ENCODE measurements around the gene CCNT2. TPM values are rescaled to one million over a fixed set of nuclear protein-coding genes. Genes with fewer than 3 reads are reported as not detected.
A peak's percentile ranks its signal among the peaks of the same experiment; 100 is the strongest.

Gene CCNT2
- total RNA-seq, 3 donors from 2014 or later = 37.9 to 51.7 (median 46.7) TPM

DNA sequence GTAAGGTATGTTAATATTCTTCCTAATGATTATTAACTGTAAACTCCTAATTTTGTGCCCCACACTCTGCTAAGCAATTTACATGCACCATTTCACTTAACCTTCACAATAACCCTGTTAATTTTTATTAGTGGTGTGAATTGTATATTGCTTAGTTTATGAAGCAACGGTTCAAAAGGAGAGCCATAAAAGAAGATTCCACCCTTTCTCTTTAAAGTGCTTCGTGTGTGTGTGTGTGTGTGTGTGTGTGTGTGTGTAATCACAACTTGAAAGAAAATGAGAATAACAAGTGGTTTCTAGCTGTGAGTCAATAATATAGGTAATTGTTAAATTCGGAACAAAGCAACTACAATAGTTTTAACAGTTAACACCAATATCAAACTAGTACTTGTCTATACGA lies 60.6 kb downstream of the CCNT2 start:
- intact Hi-C loops (cut with DNase I, micrococcal nuclease) = no loop called here

DNA sequence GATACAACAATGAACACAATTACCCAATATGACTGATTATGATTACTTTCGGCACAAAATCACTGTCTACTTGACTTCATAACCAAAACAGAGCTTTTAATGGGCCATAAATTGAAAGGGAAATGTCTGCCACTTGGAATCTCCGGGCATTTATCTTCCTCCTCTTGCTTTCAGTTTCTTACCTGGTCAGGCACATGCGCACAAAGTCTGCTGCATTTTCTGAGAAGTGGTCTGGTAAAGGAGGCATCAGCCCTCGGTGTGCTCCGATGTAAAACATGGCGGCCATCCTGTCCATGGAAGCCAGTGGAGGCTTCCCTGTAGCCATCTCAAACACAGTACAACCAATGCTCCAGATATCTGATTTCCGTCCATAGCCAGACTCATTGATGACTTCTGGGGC lies 62.0 kb downstream of the CCNT2 start:
- intact Hi-C loops (cut with DNase I, micrococcal nuclease) = no loop called here
- H3K9me3 ChIP-seq = no peaks in the 10 kb centered on the region
- no peaks in the 10 kb centered on the region for H3K4me1 ChIP-seq (ENCODE audit: low read depth)
- ATAC-seq (no peak), DNase-seq (no peak)
- H3K4me3 ChIP-seq = no peak overlapping the region
- no peaks in the 10 kb centered on the region for H3K36me3 ChIP-seq (ENCODE audit: low read depth)
- TF ChIP-seq, protein P1, sequence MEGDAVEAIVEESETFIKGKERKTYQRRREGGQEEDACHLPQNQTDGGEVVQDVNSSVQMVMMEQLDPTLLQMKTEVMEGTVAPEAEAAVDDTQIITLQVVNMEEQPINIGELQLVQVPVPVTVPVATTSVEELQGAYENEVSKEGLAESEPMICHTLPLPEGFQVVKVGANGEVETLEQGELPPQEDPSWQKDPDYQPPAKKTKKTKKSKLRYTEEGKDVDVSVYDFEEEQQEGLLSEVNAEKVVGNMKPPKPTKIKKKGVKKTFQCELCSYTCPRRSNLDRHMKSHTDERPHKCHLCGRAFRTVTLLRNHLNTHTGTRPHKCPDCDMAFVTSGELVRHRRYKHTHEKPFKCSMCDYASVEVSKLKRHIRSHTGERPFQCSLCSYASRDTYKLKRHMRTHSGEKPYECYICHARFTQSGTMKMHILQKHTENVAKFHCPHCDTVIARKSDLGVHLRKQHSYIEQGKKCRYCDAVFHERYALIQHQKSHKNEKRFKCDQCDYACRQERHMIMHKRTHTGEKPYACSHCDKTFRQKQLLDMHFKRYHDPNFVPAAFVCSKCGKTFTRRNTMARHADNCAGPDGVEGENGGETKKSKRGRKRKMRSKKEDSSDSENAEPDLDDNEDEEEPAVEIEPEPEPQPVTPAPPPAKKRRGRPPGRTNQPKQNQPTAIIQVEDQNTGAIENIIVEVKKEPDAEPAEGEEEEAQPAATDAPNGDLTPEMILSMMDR (IDR thresholded peaks at IDR 0.05) = no peak

More for the DNA sequence above, 60.6 kb downstream of the CCNT2 start:
- H3K4me1 ChIP-seq (ENCODE audit: low read depth) = no peaks in the 10 kb centered on the region
- peak; percentile 67 for ATAC-seq
- no peak overlapping the region for H3K4me3 ChIP-seq
- no peaks in the 10 kb centered on the region for H3K36me3 ChIP-seq (ENCODE audit: low read depth)
- peaks cover 3% of the 10 kb centered on the region for H3K9me3 ChIP-seq
- TF ChIP-seq, protein P1 (IDR thresholded peaks at IDR 0.05) = no peak
- DNase-seq = peak in 1 of 3 donors; percentile 50

DNA sequence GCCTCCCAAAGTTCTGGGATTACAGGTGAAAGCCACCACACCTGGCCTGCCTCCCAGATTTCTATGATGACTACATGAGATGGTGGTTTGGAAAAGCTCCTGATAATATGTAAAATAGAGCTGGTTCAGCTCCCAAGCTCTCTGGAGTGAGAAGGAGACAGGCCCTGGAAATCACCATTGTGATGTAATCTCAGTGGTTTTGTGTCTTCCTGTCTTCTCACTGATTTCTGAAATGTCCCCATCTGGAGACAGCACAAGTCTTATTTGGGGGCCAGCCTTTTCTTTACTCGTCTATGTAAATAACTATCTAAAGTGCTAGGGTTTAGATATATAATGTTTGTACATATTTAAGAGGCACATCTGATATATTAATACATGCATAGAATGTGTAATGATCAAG lies 64.0 kb downstream of the CCNT2 start:
- Histone ChIP-seq H3K4me3 (no peak overlapping the region), H3K36me3 (ENCODE audit: low read depth) (no peaks in the 10 kb centered on the region), H3K9me3 (no peaks in the 10 kb centered on the region), H3K4me1 (ENCODE audit: low read depth) (no peaks in the 10 kb centered on the region)
- intact Hi-C loops (cut with DNase I, micrococcal nuclease) = no loop called here
- no peak for ATAC-seq
- DNase-seq = no peak
- TF ChIP-seq, protein P1 (IDR thresholded peaks at IDR 0.05) = no peak

DNA sequence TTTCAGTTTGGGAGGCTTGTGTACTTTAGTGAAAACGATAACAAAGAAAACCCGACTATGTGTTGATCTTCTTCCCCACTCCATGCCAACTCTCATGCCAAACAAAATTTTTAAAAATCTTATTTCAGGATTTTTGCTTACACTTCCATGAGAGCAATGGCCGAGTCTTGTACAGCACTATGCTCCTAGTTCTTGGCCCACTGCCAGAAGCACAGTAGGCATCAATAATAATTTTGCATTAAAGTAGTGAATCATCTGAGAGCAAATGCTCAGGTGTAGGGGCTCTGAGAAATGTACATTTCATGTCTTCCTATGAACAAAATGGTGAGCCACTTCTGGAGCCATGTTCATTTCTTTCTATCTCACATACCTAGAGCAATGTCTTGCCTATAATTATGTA lies 66.4 kb downstream of the CCNT2 start:
- ATAC-seq (no peak), DNase-seq (no peak)
- TF ChIP-seq, protein P1 (IDR thresholded peaks at IDR 0.05) = no peak
- no peaks in the 10 kb centered on the region for H3K4me1 ChIP-seq (ENCODE audit: low read depth)
- no peaks in the 10 kb centered on the region for H3K36me3 ChIP-seq (ENCODE audit: low read depth)
- intact Hi-C loops (cut with DNase I, micrococcal nuclease) = no loop called here
- no peak overlapping the region for H3K4me3 ChIP-seq
- H3K9me3 ChIP-seq = no peaks in the 10 kb centered on the region

DNA sequence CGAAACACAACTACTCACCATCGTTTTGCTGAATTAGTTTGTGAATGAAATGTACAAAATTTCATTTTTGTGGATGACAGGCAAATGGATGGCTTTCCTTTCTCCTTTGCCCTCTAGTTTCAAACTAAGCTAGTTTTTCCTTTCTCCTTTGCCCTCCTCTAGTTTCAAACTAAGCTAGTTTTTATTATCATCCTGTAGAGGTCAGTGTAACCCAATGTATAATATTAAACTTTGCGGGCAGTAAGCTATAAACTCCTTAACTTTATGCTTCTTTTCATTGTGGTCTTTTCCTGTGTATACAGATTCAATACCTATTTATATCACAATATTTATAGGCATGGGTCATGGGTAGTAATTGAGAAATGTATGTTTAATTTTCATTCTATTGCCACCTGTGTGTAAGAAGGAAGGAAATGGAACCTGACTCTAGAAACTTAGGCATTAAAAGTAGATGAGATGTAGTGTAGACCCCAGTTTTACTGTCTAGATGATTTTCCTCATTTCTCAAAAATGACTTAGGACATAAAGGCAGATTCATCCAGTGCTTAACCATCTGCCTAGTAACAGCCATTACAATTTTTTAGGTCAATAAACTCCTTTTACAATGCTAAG lies 70.5 kb downstream of the CCNT2 start:
- no peak overlapping the region for H3K4me3 ChIP-seq
- no peaks in the 10 kb centered on the region for H3K9me3 ChIP-seq
- ATAC-seq (peak; percentile 58), DNase-seq (no peak)
- no peaks in the 10 kb centered on the region for H3K36me3 ChIP-seq (ENCODE audit: low read depth)
- TF ChIP-seq, protein P1 (IDR thresholded peaks at IDR 0.05) = no peak
- no peaks in the 10 kb centered on the region for H3K4me1 ChIP-seq (ENCODE audit: low read depth)
- intact Hi-C loops (cut with DNase I, micrococcal nuclease) = no loop called here

DNA sequence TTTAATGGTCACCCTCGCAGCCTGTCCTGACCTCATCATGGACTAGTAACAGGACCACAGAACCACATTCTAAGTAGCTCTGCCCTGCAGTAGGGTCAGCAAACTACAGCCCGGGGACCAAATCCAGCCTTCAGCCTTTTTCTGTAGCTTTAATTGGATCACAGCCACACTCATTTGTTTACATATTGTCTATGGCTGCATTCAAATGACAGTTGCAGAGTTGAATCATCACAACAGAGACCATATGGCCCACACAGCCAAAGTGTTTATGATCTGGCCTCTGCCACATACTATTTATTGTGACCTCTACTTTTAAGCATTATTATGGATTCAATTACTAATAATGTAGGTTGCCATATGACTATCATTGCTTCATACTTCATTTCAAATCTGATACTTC lies 80.9 kb downstream of the CCNT2 start:
- no peaks in the 10 kb centered on the region for H3K4me1 ChIP-seq (ENCODE audit: low read depth)
- ATAC-seq (no peak), DNase-seq (no peak)
- H3K4me3 ChIP-seq = no peak overlapping the region
- TF ChIP-seq, protein P1 (IDR thresholded peaks at IDR 0.05) = no peak
- no peaks in the 10 kb centered on the region for H3K9me3 ChIP-seq
- H3K36me3 ChIP-seq (ENCODE audit: low read depth) = no peaks in the 10 kb centered on the region
- intact Hi-C loops (cut with DNase I, micrococcal nuclease) = no loop called here

Measured in mucosa of descending colon (tissue), 3 donors.